ENCODE results near the gene LONP1. TPM values are rescaled to one million over a fixed set of nuclear protein-coding genes. Genes with fewer than 3 reads are reported as not detected.

Gene LONP1
- total and polyA plus RNA-seq, 7 donors, result 58.6 to 127 (median 76.8) TPM

DNA sequence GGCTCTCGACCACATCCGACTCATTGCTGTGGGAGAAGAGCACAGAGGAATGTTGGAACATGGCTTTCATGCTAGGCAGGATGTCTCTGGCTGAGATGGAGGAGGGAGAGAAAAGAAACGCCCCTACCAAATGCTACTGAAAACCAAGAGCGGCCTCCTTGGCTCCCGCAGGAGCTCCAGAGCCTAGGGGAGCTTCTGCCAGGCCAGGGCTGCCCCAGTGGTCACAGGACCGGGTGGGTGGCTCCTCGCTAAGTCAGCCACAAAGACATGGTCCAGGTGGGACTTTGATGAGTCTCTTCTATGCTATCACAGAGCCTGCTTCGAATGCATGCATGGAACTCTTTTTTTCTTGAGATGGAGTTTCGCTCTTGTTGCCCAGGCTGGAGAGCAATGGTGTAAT, 6.7 kb downstream of the LONP1 start:
- Histone ChIP-seq H3K27ac (no peak overlapping the region), H3K4me3 (no peak overlapping the region), H3K27me3 (ENCODE audit: insufficient read depth in 3 of 3, low read length in 2 of 3) (no peaks in the 10 kb centered on the region), H3K9me3 (no peaks in the 10 kb centered on the region), H3K4me1 (peaks cover 11% of the 10 kb centered on the region), H3K36me3 (ENCODE audit: insufficient read depth in 1 of 2, low read depth in 1 of 2) (peaks cover 4 to 67% of the 10 kb centered on the region in 2 donors)
- intact Hi-C loops (cut with DNase I), result no loop called here
- no peak for ATAC-seq
- no peak for TF ChIP-seq CTCF (IDR thresholded peaks at IDR 0.05)
- 91 to 96% (median 92%) methylated on average over 9 of the region's 9 CpGs for WGBS, 3 donors
- DNase-seq, result no peak

GRCh38 chr19:5711713-5712161, 8.2 kb downstream of the LONP1 start:
- Histone ChIP-seq H3K4me3 (no peak overlapping the region), H3K9me3 (no peaks in the 10 kb centered on the region), H3K27me3 (ENCODE audit: insufficient read depth in 3 of 3, low read length in 2 of 3) (no peaks in the 10 kb centered on the region), H3K4me1 (no peaks in the 10 kb centered on the region), H3K27ac (no peak overlapping the region), H3K36me3 (ENCODE audit: insufficient read depth in 1 of 2, low read depth in 1 of 2) (peaks cover 9 to 73% of the 10 kb centered on the region in 2 donors)
- no peak for TF ChIP-seq CTCF (IDR thresholded peaks at IDR 0.05)
- DNase-seq (no peak), ATAC-seq (no peak)
- 88 to 92% (median 90%) methylated on average over 25 of the region's 25 CpGs for WGBS, 3 donors
- intact Hi-C loops (cut with DNase I), result no loop called here

- Histone ChIP-seq H3K27me3 (ENCODE audit: insufficient read depth in 3 of 3, low read length in 2 of 3) (no peaks in the 10 kb centered on the region), H3K4me1 (no peaks in the 10 kb centered on the region), H3K4me3 (no peak overlapping the region), H3K9me3 (no peaks in the 10 kb centered on the region), H3K36me3 (ENCODE audit: insufficient read depth in 1 of 2, low read depth in 1 of 2) (peaks cover 12 to 80% of the 10 kb centered on the region in 2 donors), H3K27ac (no peak overlapping the region)
- ATAC-seq (no peak), DNase-seq (no peak)
- intact Hi-C loops (cut with DNase I), result no loop called here
- 88 to 97% (median 96%) methylated on average over 8 of the region's 8 CpGs for WGBS, 3 donors
- TF ChIP-seq CTCF (IDR thresholded peaks at IDR 0.05), result no peak
These were observed 8.9 kb downstream of the LONP1 start for GRCh38 chr19:5711025-5711424.

DNA sequence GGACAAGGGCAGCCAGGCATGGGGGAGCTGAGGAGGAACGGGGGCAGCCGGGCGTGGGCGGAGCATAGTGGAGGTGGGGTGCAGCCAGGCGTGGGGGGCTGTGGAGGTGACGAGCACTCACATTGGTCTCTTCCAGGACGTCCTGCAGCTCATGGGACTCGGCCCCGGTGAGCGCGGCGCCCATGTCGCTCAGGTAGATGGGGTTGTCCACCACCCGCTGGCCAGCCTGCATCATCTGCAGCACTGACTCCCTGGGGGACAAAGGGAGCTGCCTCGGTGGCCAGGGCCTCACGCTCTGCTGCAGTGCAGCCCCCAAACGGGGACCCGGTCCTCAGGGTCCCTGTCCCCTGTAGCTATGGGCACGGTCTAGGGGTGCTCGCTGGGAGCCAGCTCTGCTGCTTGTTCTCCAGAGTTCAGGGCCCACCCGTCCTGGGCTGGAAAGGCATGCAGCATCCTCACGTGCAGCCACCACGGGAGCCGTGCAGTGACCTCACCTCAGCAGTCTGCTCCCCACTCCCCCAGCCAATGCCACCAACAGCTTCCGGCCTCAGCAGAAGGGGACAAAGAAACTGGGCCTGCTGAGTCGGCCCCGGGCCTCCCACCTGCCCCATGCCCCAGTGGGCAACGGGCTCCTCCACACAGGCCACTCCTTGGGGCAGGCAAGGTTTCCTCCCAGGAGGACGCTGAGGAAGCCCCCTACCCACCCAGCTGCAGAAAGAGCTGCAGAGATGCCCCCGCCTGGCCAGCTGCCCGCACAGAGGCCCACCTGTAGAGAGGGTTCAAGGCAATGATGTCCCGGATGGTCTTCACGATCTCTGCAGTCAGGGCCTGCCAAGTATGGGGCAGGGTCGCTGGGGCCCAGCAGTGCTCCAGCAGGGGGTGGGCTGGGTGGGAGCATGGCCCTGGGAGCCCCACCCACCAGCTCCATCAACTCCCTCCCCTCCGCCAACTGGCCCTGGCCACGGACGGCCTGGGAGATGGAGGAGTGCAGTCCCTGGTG, 12.1 kb downstream of the LONP1 start:
- peak in 1 of 2 donors; percentile 18 for DNase-seq
- Histone ChIP-seq H3K36me3 (ENCODE audit: insufficient read depth in 1 of 2, low read depth in 1 of 2) (peaks cover 11 to 100% of the 10 kb centered on the region in 2 donors), H3K9me3 (no peaks in the 10 kb centered on the region), H3K4me1 (no peaks in the 10 kb centered on the region), H3K4me3 (no peak overlapping the region), H3K27me3 (ENCODE audit: insufficient read depth in 3 of 3, low read length in 2 of 3) (no peaks in the 10 kb centered on the region), H3K27ac (no peak overlapping the region)
- peak in 1 of 4 donors; percentile 9 for ATAC-seq
- WGBS, 3 donors, result 89 to 92% (median 90%) methylated on average over 29 to 37 of the region's 37 CpGs
- no peak for TF ChIP-seq CTCF (IDR thresholded peaks at IDR 0.05)
- intact Hi-C loops (cut with DNase I), result no loop called here

Data from psoas muscle (tissue), 8 donors.